SU-DHL-6 (cell line): ENCODE measurements around the gene ELP6.

Source experiments
- CTCF ChIP-seq: fragments of 200-600 bp; sonication (generic); IDR thresholded peaks from one replicate; pipeline ENCODE4 v1.5.1; 2017; ENCODE audit warnings: antibody characterized with exemption, mild to moderate bottlenecking, low read length, moderate library complexity; ENCODE audit not compliant: insufficient read depth, poor library complexity, severe bottlenecking
- EZH2phosphoT487 ChIP-seq: fragments of 200-600 bp; sonication (generic), shearing (Covaris generic); conservative IDR thresholded peaks from 2 replicates; pipeline ENCODE4 v1.6.1; 2018; ENCODE audit warnings: mild to moderate bottlenecking, antibody characterized with exemption, low read length, moderate library complexity, mixed read lengths

GRCh38 chr3:47476330-47476626 lies 37.2 kb downstream of the ELP6 start:
- TF ChIP-seq CTCF (no peak), EZH2phosphoT487 (no peak)
